A673 (cell line): ENCODE results near the gene SLC5A5. TPM values are rescaled to one million over a fixed set of nuclear protein-coding genes. Genes with fewer than 3 reads are reported as not detected.

ENCODE experiments used
- BruUV-seq: library from RNA; stranded (reverse); fragments of 400-500 nt; replicated peaks from 2 replicates; lab custom pipeline; 2021; lab: Mats Ljungman, UMichigan
- CTCF ChIA-PET: fragments of 300-600 bp; sonication (Branson Sonifier 250); formaldehyde crosslinking; loops from one replicate; lab custom pipeline; 2022; ENCODE audit warnings: antibody characterized with exemption; lab: Charles Lee
- POLR2A ChIA-PET: fragments of 300-600 bp; sonication (Branson Sonifier 250); formaldehyde crosslinking; loops from one replicate; lab custom pipeline; 2022; ENCODE audit warnings: antibody characterized with exemption; ENCODE audit not compliant: low non-redundant PET; lab: Charles Lee
- DNase-seq: peaks from one replicate; pipeline ENCODE4 v3.0.0-alpha.2; 2015; ENCODE audit warnings: low spot score
- H3K27ac ChIP-seq: fragments of 200-600 bp; sonication (generic); 2 replicates; pipeline ENCODE4 v1.5.1; 2016; ENCODE audit warnings: mixed run types, low read depth, mild to moderate bottlenecking, mixed read lengths, antibody characterized with exemption, low read length; ENCODE audit not compliant: poor library complexity, severe bottlenecking
- H3K27me3 ChIP-seq: fragments of 200-600 bp; sonication (generic); replicated peaks from 2 replicates; pipeline ENCODE4 v1.6.1; 2017; ENCODE audit warnings: mixed run types, low read depth, mild to moderate bottlenecking, mixed read lengths, antibody characterized with exemption, low read length; ENCODE audit not compliant: insufficient read depth, poor library complexity
- H3K36me3 ChIP-seq: fragments of 200-600 bp; sonication (generic); 2 replicates; pipeline ENCODE4 v1.6.1; 2016; ENCODE audit warnings: mixed run types, mild to moderate bottlenecking, mixed read lengths, antibody characterized with exemption, low read length; ENCODE audit not compliant: insufficient read depth, poor library complexity, severe bottlenecking
- H3K4me1 ChIP-seq: fragments of 200-600 bp; sonication (generic); 2 replicates; pipeline ENCODE4 v1.6.1; 2017; ENCODE audit warnings: mixed run types, mild to moderate bottlenecking, mixed read lengths, antibody characterized with exemption, low read length; ENCODE audit not compliant: insufficient read depth, poor library complexity, severe bottlenecking
- H3K4me3 ChIP-seq: fragments of 200-600 bp; sonication (generic); 2 replicates; pipeline ENCODE4 v1.5.1; 2016; ENCODE audit warnings: low read depth, mixed run types, mild to moderate bottlenecking, mixed read lengths, low read length; ENCODE audit not compliant: poor library complexity, severe bottlenecking
- H3K9me3 ChIP-seq: fragments of 200-600 bp; sonication (generic); 2 replicates; pipeline ENCODE4 v1.6.1; 2016; ENCODE audit warnings: mixed run types, low read depth, mild to moderate bottlenecking, mixed read lengths, antibody characterized with exemption, low read length; ENCODE audit not compliant: poor library complexity, severe bottlenecking
- CTCF ChIP-seq: fragments of 300-800, 200-600 bp; sonication (generic); conservative IDR thresholded peaks from 2 replicates; pipeline ENCODE4 v1.5.1; 2017; ENCODE audit warnings: low read depth, mild to moderate bottlenecking, antibody characterized with exemption, low read length, moderate library complexity, mixed read lengths
- EZH2 ChIP-seq: fragments of 200-600 bp; sonication (generic); IDR thresholded peaks from 2 replicates; pipeline ENCODE4 v1.6.1; 2017; ENCODE audit warnings: borderline replicate concordance, low read depth, mild to moderate bottlenecking, mixed read lengths, antibody characterized with exemption, low read length; ENCODE audit not compliant: poor library complexity, severe bottlenecking
- intact Hi-C: fragments of 100-400 bp; cut with micrococcal nuclease; formaldehyde crosslinking; loops from one replicate; pipeline ENCODE4 v1.10.0; 2022; ENCODE audit not compliant: unreplicated experiment
- total RNA-seq: library from RNA; stranded (reverse); gene quantifications from 2 replicates; pipeline ENCODE4 v1.2.3, GENCODE V29; 2021

The SLC5A5 gene
- total RNA-seq, 1 experiment from 2014 or later, result not detected

- POLR2A ChIA-PET, result no interaction called here
- DNase-seq, result no peak
- H3K36me3 ChIP-seq, result no peaks in the 10 kb centered on the region
These were observed 7.7 kb downstream of the SLC5A5 start for GRCh38 chr19:17879466-17879865.

GRCh38 chr19:17881701-17882100 lies 10.0 kb downstream of the SLC5A5 start:
- TF ChIP-seq CTCF (no peak), EZH2 (no peak)
- POLR2A ChIA-PET, result no interaction called here
- H3K36me3 ChIP-seq, result no peaks in the 10 kb centered on the region
- no peak for DNase-seq
- H3K27me3 ChIP-seq, result no peaks in the 10 kb centered on the region
- no peaks in the 10 kb centered on the region for H3K4me1 ChIP-seq
- H3K4me3 ChIP-seq, result no peak overlapping the region
- no TSS peak for BruUV-seq
- no peak overlapping the region for H3K27ac ChIP-seq
- H3K9me3 ChIP-seq, result no peaks in the 10 kb centered on the region
- CTCF ChIA-PET, result no interaction called here
- intact Hi-C loops, result no loop called here

More at GRCh38 chr19:17879466-17879865, 7.7 kb downstream of the SLC5A5 start:
- CTCF ChIA-PET, result no interaction called here
- H3K4me1 ChIP-seq, result no peaks in the 10 kb centered on the region
- TF ChIP-seq CTCF, result no peak
- no peak for TF ChIP-seq EZH2
- no peaks in the 10 kb centered on the region for H3K27me3 ChIP-seq
- intact Hi-C loops, result no loop called here
- no peak overlapping the region for H3K4me3 ChIP-seq
- H3K9me3 ChIP-seq, result no peaks in the 10 kb centered on the region
- no peak overlapping the region for H3K27ac ChIP-seq
- BruUV-seq, result no TSS peak

GRCh38 chr19:17883627-17884410 lies 12.1 kb downstream of the SLC5A5 start:
- ChIA-PET CTCF (no interaction called here), POLR2A (no interaction called here)
- no peak for TF ChIP-seq CTCF
- no peak for TF ChIP-seq EZH2
- H3K36me3 ChIP-seq, result no peaks in the 10 kb centered on the region
- H3K27me3 ChIP-seq, result no peaks in the 10 kb centered on the region
- BruUV-seq, result no TSS peak
- no peak for DNase-seq
- no peaks in the 10 kb centered on the region for H3K4me1 ChIP-seq
- no peaks in the 10 kb centered on the region for H3K9me3 ChIP-seq
- H3K4me3 ChIP-seq, result no peak overlapping the region
- intact Hi-C loops, result no loop called here
- H3K27ac ChIP-seq, result no peak overlapping the region
